Sigmoid colon (tissue), 7 donors: ENCODE results near the gene CENPA. TPM values are rescaled to one million over a fixed set of nuclear protein-coding genes. Genes with fewer than 3 reads are reported as not detected.

ENCODE experiments used
- DNase-seq: peaks from one replicate; pipeline ENCODE4 v3.0.0-alpha.2; 2019
- H3K27ac ChIP-seq, 4 donors: fragments of 200-600 bp; sonication (generic); one replicate each; pipeline ENCODE4 v1.5.1; 2016 to 2019; ENCODE audit warnings: mild to moderate bottlenecking in 1 of 4
- H3K27me3 ChIP-seq, 3 donors: fragments of 200-600 bp; sonication (generic); one replicate each; pipeline ENCODE4 v1.5.1; 2019; ENCODE audit warnings: mild to moderate bottlenecking in 1 of 3
- H3K36me3 ChIP-seq, 4 donors: fragments of 200-600 bp; sonication (generic); one replicate each; pipeline ENCODE4 v1.5.1; 2016 to 2019
- H3K4me1 ChIP-seq, 4 donors: fragments of 200-600 bp; sonication (generic); one replicate each; pipeline ENCODE4 v1.5.1; 2017 to 2019
- H3K4me3 ChIP-seq, 4 donors: fragments of 200-600 bp; sonication (generic); one replicate each; pipeline ENCODE4 v1.5.1; 2017 to 2019; ENCODE audit warnings: mild to moderate bottlenecking in 2 of 4, moderate library complexity in 1 of 4
- H3K9me3 ChIP-seq, 4 donors: fragments of 200-600 bp in 3 of 4; sonication (generic) in 3 of 4; one replicate each; pipeline versions ENCODE4 v1.5.1 to v1.6.1; 2013 to 2019
- EP300 ChIP-seq, 4 donors: sonication (generic); formaldehyde crosslinking; IDR thresholded peaks; one replicate each; pipeline ENCODE4 v1.6.1; 2017; ENCODE audit warnings: antibody characterized with exemption in 4 of 4
- POLR2A ChIP-seq, 2 donors: fragments of 450-650 bp; IDR thresholded peaks; one replicate each; pipeline ENCODE4 v1.6.1; 2016; ENCODE audit warnings: antibody characterized with exemption in 2 of 2, mild to moderate bottlenecking in 2 of 2, moderate library complexity in 2 of 2
- POLR2AphosphoS5 ChIP-seq, 4 donors: sonication (generic); formaldehyde crosslinking; IDR thresholded peaks; one replicate each; pipeline ENCODE4 v1.6.1; 2017; ENCODE audit warnings: antibody characterized with exemption in 4 of 4
- WGBS, 2 donors: extraction: QIAGEN DNeasy Blood & Tissue Kit; methylation state at CpG; one replicate each; pipeline ENCODE4 v1.1.7; 2013; 5-methylcytosine and 5-hydroxymethylcytosine counted together
- intact Hi-C: fragments of 100-400 bp; cut with DNase I; formaldehyde crosslinking; loops from one replicate; pipeline ENCODE4 v1.15.1; 2023
- polyA plus RNA-seq, 3 donors: library from polyadenylated mRNA; stranded (reverse); fragments of 200-250 nt; gene quantifications; one replicate each; pipeline ENCODE4 v1.2.3, GENCODE V29; 2013
- total RNA-seq, 4 donors: library from RNA; depleted of rRNA; stranded (reverse); fragments of >200 nt; gene quantifications; one replicate each; pipeline ENCODE4 v1.1.0, GENCODE V29; 2016
- TF ChIP-seq, protein P1 (sequence below), 4 experiments: fragments of 450-650 bp in 3 of 4; fragments of 200-600 bp in 1 of 4; IDR thresholded peaks; one replicate each; pipeline ENCODE4 v1.5.1; 2016 to 2019; ENCODE audit warnings: antibody characterized with exemption in 4 of 4, mild to moderate bottlenecking in 3 of 4, moderate library complexity in 2 of 4
- donor health status: healthy with polysubstance abuse.
- donor health status: Bipolar disorder and iron deficiency.
- donor health status: healthy.

CENPA gene
- total and polyA plus RNA-seq, 7 donors = 1.2 to 11.6 (median 3.2) TPM; not detected in 4

DNA sequence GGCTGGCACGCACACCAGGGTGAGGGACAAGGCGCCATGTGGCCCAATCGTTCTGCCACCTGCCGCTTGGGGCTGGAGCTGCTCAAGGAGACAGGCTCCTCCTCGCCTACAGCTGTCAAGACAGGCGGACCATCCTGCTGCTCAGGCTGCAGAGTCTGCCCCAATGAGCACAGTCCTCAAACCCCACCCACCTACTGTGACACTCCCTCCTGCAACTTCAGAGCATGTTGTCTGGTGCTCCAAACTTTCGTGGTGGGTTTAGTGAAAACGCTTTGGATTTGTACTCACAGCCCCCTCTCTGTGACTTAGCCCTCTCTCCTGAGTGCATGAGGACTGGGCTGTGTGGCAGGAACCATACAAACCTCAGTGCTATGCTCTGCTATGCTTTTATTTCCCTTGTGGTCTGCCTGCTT, 45.0 kb upstream of the CENPA start:
- Histone ChIP-seq H3K4me3 (no peak overlapping the region), H3K36me3 (no peaks in the 10 kb centered on the region), H3K4me1 (peaks cover 0 to 3% (median 0%) of the 10 kb centered on the region in 4 donors), H3K9me3 (no peaks in the 10 kb centered on the region), H3K27ac (no peak overlapping the region), H3K27me3 (no peaks in the 10 kb centered on the region)
- DNase-seq = no peak
- TF ChIP-seq POLR2A (IDR thresholded peaks at IDR 0.05) = no peak
- no peak for TF ChIP-seq EP300 (IDR thresholded peaks at IDR 0.05)
- TF ChIP-seq, protein P1, sequence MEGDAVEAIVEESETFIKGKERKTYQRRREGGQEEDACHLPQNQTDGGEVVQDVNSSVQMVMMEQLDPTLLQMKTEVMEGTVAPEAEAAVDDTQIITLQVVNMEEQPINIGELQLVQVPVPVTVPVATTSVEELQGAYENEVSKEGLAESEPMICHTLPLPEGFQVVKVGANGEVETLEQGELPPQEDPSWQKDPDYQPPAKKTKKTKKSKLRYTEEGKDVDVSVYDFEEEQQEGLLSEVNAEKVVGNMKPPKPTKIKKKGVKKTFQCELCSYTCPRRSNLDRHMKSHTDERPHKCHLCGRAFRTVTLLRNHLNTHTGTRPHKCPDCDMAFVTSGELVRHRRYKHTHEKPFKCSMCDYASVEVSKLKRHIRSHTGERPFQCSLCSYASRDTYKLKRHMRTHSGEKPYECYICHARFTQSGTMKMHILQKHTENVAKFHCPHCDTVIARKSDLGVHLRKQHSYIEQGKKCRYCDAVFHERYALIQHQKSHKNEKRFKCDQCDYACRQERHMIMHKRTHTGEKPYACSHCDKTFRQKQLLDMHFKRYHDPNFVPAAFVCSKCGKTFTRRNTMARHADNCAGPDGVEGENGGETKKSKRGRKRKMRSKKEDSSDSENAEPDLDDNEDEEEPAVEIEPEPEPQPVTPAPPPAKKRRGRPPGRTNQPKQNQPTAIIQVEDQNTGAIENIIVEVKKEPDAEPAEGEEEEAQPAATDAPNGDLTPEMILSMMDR (IDR thresholded peaks at IDR 0.05) = no peak
- TF ChIP-seq POLR2AphosphoS5 (IDR thresholded peaks at IDR 0.05) = no peak
- intact Hi-C loops = loop anchor here (5.0 kb wide), 1 partner anchor 49 kb away; the partner anchor contains the start of gene KCNK3
- 26 to 41% methylated on average over 8 of the region's 8 CpGs for WGBS, 2 donors

GRCh38 chr2:26742048-26742770, 43.6 kb upstream of the CENPA start:
- Histone ChIP-seq H3K9me3 (no peaks in the 10 kb centered on the region), H3K36me3 (no peaks in the 10 kb centered on the region), H3K27me3 (no peaks in the 10 kb centered on the region), H3K27ac (no peak overlapping the region), H3K4me3 (no peak overlapping the region), H3K4me1 (peaks cover 0 to 3% (median 0%) of the 10 kb centered on the region in 4 donors)
- no peak for DNase-seq
- 89 to 93% methylated on average over 15 of the region's 15 CpGs for WGBS, 2 donors
- TF ChIP-seq POLR2AphosphoS5 (IDR thresholded peaks at IDR 0.05) (no peak), EP300 (IDR thresholded peaks at IDR 0.05) (no peak), POLR2A (IDR thresholded peaks at IDR 0.05) (no peak)
- TF ChIP-seq, protein P1 (IDR thresholded peaks at IDR 0.05) = no peak
- intact Hi-C loops = loop anchor here (5.0 kb wide), 1 partner anchor 50 kb away; the partner anchor contains the start of gene KCNK3

DNA sequence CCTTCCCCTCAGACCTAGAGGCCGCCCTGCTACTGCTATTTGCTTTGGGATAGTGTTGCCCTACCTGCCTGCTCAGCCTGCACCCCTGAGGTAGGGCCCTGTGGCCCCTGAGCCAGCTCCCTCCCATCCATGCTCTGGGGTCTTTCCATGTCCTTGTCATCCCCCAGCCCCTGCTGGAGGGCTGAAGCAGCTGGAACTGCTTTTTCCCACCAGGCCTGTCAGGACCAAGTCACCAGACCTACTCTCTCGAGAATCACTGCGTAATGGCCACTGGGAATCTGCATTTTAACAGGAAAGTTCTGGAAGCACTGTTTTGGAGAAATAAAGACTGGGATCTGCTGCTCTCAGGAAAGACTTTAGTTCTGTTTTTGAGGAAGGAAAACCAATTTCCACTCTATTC, 42.0 kb upstream of the CENPA start:
- intact Hi-C loops = loop anchor here (5.0 kb wide), 1 partner anchor 52 kb away; the partner anchor contains the start of gene KCNK3
- DNase-seq = no peak
- Histone ChIP-seq H3K27ac (no peak overlapping the region), H3K9me3 (no peaks in the 10 kb centered on the region), H3K36me3 (no peaks in the 10 kb centered on the region), H3K27me3 (no peaks in the 10 kb centered on the region), H3K4me3 (no peak overlapping the region), H3K4me1 (peaks cover 0 to 3% (median 0%) of the 10 kb centered on the region in 4 donors)
- WGBS, 2 donors = 90 to 94% methylated on average over 3 of the region's 3 CpGs
- no peak for TF ChIP-seq POLR2A (IDR thresholded peaks at IDR 0.05)
- no peak for TF ChIP-seq POLR2AphosphoS5 (IDR thresholded peaks at IDR 0.05)
- TF ChIP-seq, protein P1 (IDR thresholded peaks at IDR 0.05) = no peak
- TF ChIP-seq EP300 (IDR thresholded peaks at IDR 0.05) = no peak

GRCh38 chr2:26744953-26745352, 40.9 kb upstream of the CENPA start:
- TF ChIP-seq POLR2A (IDR thresholded peaks at IDR 0.05) = no peak
- TF ChIP-seq, protein P1 (IDR thresholded peaks at IDR 0.05) = no peak
- TF ChIP-seq POLR2AphosphoS5 (IDR thresholded peaks at IDR 0.05) = no peak
- TF ChIP-seq EP300 (IDR thresholded peaks at IDR 0.05) = no peak
- no peak for DNase-seq
- no peak overlapping the region for H3K4me3 ChIP-seq
- intact Hi-C loops = loop anchor here (1.0 to 5.0 kb wide), 2 partner anchors 53 to 140 kb away; partner anchors contain the start of gene KCNK3
- no peak overlapping the region for H3K27ac ChIP-seq
- WGBS, 2 donors = 86 to 92% methylated on average over 3 of the region's 3 CpGs
- no peaks in the 10 kb centered on the region for H3K9me3 ChIP-seq
- peaks cover 0 to 3% (median 0%) of the 10 kb centered on the region in 4 donors for H3K4me1 ChIP-seq
- no peaks in the 10 kb centered on the region for H3K27me3 ChIP-seq
- H3K36me3 ChIP-seq = no peaks in the 10 kb centered on the region
